ENCODE measurements around the gene TTPAL. TPM values are rescaled to one million over a fixed set of nuclear protein-coding genes. Genes with fewer than 3 reads are reported as not detected.

Gene TTPAL
- total RNA-seq, 1 experiment from 2014 or later, result 21.1 TPM

DNA sequence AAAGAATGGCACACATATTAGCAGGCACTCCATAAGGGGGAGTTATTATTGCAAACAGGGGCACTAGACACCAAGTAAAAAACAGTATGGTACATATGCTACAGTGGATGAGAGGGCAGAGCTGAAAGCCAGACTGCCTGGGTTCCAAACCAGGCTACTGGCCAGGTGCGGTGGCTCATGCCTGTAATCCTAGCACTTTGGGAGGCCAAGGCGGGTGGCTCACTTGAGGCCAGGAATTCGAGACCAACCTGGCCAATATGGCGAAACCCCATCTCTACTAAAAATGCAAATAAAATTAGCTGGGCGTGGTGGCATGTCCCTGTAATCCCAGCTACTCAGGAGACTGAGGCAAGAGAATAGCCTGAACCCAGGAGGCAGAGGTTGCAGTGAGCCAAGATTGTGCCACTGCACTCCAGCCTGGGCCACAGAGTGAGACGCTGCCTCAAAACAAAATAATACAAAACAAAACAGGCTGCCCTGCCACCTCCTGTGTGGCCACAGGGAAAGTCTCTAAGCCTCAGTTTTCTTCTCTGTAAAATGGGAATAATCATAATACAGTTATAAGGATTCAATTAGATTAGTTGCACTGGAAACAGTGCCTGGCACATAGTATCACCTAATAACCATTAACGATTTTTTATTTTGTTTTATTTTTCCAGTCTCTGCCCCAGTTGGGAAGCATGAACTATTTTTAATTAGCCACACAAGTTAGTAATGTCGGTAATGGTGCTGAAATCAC lies 7.5 kb upstream of the TTPAL start:
- no peak overlapping the region for H3K14ac ChIP-seq (ENCODE audit: insufficient read depth, low read length)
- no peak overlapping the region for H4K8ac ChIP-seq (replicated peaks; ENCODE audit: insufficient read length, low read depth, low read length)
- no peaks in the 10 kb centered on the region for H3K36me3 Mint-ChIP-seq (ENCODE audit: insufficient read depth in 1 of 3, low read depth in 3 of 3)
- H3K9me3 ChIP-seq (ENCODE audit: control insufficient read depth, low read depth, low read length), result no peaks in the 10 kb centered on the region
- no peaks in the 10 kb centered on the region for H4K20me1 ChIP-seq (ENCODE audit: control insufficient read depth, insufficient read depth, insufficient read length)
- H3K23ac ChIP-seq (ENCODE audit: insufficient read length, low read depth, low read length), result no peak overlapping the region
- TF ChIP-seq, protein P1, sequence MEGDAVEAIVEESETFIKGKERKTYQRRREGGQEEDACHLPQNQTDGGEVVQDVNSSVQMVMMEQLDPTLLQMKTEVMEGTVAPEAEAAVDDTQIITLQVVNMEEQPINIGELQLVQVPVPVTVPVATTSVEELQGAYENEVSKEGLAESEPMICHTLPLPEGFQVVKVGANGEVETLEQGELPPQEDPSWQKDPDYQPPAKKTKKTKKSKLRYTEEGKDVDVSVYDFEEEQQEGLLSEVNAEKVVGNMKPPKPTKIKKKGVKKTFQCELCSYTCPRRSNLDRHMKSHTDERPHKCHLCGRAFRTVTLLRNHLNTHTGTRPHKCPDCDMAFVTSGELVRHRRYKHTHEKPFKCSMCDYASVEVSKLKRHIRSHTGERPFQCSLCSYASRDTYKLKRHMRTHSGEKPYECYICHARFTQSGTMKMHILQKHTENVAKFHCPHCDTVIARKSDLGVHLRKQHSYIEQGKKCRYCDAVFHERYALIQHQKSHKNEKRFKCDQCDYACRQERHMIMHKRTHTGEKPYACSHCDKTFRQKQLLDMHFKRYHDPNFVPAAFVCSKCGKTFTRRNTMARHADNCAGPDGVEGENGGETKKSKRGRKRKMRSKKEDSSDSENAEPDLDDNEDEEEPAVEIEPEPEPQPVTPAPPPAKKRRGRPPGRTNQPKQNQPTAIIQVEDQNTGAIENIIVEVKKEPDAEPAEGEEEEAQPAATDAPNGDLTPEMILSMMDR (conservative IDR thresholded peaks at IDR 0.05), result no peak
- no CpG with 5 or more reads among the region's 8 CpGs for WGBS (ENCODE audit: extremely low coverage, insufficient read length, low lambda C conversion rate)
- no peak overlapping the region for H2BK20ac ChIP-seq (ENCODE audit: low read depth, low read length, poor library complexity, severe bottlenecking)
- no peak overlapping the region for H3K18ac ChIP-seq (ENCODE audit: insufficient read length, low read depth, low read length)
- H3K4me1 ChIP-seq (ENCODE audit: insufficient read depth, low read length), result no peaks in the 10 kb centered on the region
- H3K4me1 Mint-ChIP-seq, result peaks cover 10 to 12% of the 10 kb centered on the region in 2 experiments; a peak in 3 of 4 replicates
- H3K27ac ChIP-seq (ENCODE audit: insufficient read length, low read depth, low read length), result no peak overlapping the region
- H2BK15ac ChIP-seq (ENCODE audit: low read depth, low read length), result no peak overlapping the region
- no peak overlapping the region for H4K91ac ChIP-seq (ENCODE audit: insufficient read length, low read depth, low read length)
- no peak for DNase-seq
- H4K5ac ChIP-seq (ENCODE audit: insufficient read length, low read depth, low read length), result no peak overlapping the region
- H2AK5ac ChIP-seq (ENCODE audit: insufficient read length, low read length), result no peak overlapping the region
- H3K9me3 Mint-ChIP-seq, result no peaks in the 10 kb centered on the region
- no peaks in the 10 kb centered on the region for H3K27me3 ChIP-seq (ENCODE audit: insufficient read depth, low read length)
- H3K4me2 ChIP-seq (ENCODE audit: insufficient read depth, insufficient read length, low read length), result no peak overlapping the region
- no peaks in the 10 kb centered on the region for H3K79me2 ChIP-seq (ENCODE audit: insufficient read depth, low read length)
- no peak overlapping the region for H3K9ac ChIP-seq (ENCODE audit: extremely low read depth, insufficient read length, low read length)
- H2BK5ac ChIP-seq (ENCODE audit: insufficient read length, low read length), result no peak overlapping the region
- no peak overlapping the region for H3T11ph ChIP-seq (ENCODE audit: low read length)
- H3K27me3 Mint-ChIP-seq (ENCODE audit: low read depth), result no peaks in the 10 kb centered on the region; the same call in 1 of the 2 replicates
- no peaks in the 10 kb centered on the region for H3K79me1 ChIP-seq (ENCODE audit: insufficient read depth, low read depth, low read length, poor library complexity, severe bottlenecking)
- H2AFZ ChIP-seq (ENCODE audit: low read length), result no peak overlapping the region
- no peak overlapping the region for H2BK120ac ChIP-seq (ENCODE audit: low read depth, low read length, poor library complexity, severe bottlenecking)
- H3K4me3 Mint-ChIP-seq, result no peak overlapping the region
- no peak overlapping the region for H2BK12ac ChIP-seq (ENCODE audit: insufficient read length, low read depth, low read length)
- H3K56ac ChIP-seq (ENCODE audit: insufficient read length, low read depth, low read length), result no peak overlapping the region
- H3K27ac Mint-ChIP-seq, result no peak overlapping the region
- H3K4ac ChIP-seq (ENCODE audit: low read depth, low read length), result no peak overlapping the region
- H3K23me2 ChIP-seq (ENCODE audit: insufficient read length, low read depth, low read length, poor library complexity, severe bottlenecking), result no peaks in the 10 kb centered on the region

Data from H9 (cell line).